BLaER1 (cell line): ENCODE measurements around the gene MMP14.

Experiments
- H3K27ac ChIP-seq: shearing (Covaris generic); formaldehyde crosslinking; 2 replicates; pipeline ENCODE4 v1.8.1; 2022
- H3K27me3 ChIP-seq: shearing (Covaris generic); formaldehyde crosslinking; 2 replicates; pipeline ENCODE4 v1.8.1; 2022
- H3K36me3 ChIP-seq: shearing (Covaris generic); formaldehyde crosslinking; 2 replicates; pipeline ENCODE4 v1.8.1; 2022
- H3K4me1 ChIP-seq: shearing (Covaris generic); formaldehyde crosslinking; 2 replicates; pipeline ENCODE4 v1.8.1; 2022
- H3K4me2 ChIP-seq: shearing (Covaris generic); formaldehyde crosslinking; 2 replicates; pipeline ENCODE4 v1.8.1; 2022
- H3K4me3 ChIP-seq: shearing (Covaris generic); formaldehyde crosslinking; 2 replicates; pipeline ENCODE4 v1.8.1; 2022
- H3K9ac ChIP-seq: shearing (Covaris generic); formaldehyde crosslinking; 2 replicates; pipeline ENCODE4 v1.8.1; 2022
- H3K9me3 ChIP-seq: shearing (Covaris generic); formaldehyde crosslinking; 2 replicates; pipeline ENCODE4 v1.8.1; 2022
- H4K20me1 ChIP-seq: shearing (Covaris generic); formaldehyde crosslinking; 2 replicates; pipeline ENCODE4 v1.8.1; 2022
- Cebpa-rat ChIP-seq: shearing (Covaris generic); IDR thresholded peaks from 2 replicates; pipeline ENCODE4 v1.8.1; 2022

Gene MMP14

DNA sequence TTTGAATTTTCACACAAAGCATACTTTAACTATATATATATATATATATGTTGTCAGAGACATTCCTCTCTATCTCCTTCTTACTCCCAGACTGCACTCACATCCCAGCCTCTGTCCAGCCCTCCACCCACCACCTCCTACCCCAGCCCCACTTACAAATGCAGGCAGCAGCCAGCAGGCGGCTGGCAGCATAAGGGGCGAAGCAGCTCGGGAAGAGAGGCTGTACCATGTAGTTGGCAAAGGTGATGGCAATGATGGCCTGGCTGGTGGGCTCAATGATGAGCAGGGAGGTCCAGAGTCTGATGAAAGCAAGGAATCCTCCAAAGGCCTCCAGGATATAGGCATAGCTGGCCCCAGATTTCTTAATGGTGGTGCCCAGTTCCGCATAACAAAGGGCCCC is 23.6 kb upstream of the MMP14 start:
- no peaks in the 10 kb centered on the region for H3K9me3 ChIP-seq
- no peaks in the 10 kb centered on the region for H3K27me3 ChIP-seq
- H3K4me3 ChIP-seq, result no peak overlapping the region
- no peak overlapping the region for H3K27ac ChIP-seq
- H3K9ac ChIP-seq, result no peak overlapping the region
- no peak for TF ChIP-seq Cebpa-rat
- H3K36me3 ChIP-seq, result no peaks in the 10 kb centered on the region
- peaks cover 47% of the 10 kb centered on the region for H3K4me1 ChIP-seq
- no peaks in the 10 kb centered on the region for H4K20me1 ChIP-seq
- 0 out of 2 replicates have a peak overlapping the region, but pooled peaks have one; percentile 3 for H3K4me2 ChIP-seq

DNA sequence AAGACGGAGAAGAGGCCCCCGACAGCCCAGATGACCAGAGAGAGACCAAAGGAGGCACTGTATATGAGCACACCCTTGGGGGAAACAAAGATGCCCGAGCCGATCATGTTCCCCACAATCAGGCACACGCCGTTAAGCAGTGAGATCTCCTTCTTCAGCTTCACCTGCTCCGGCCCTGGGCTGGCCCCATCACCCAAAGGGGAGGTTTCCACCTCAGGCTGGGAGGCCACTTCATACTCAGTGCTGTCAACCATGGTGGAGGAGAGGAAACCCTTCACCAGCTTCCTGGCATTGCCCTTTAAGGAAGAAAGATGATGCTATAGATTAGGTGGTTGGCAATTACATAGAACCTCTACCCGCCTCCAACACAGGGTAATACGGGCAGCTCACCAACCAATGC is 23.2 kb upstream of the MMP14 start:
- Histone ChIP-seq H3K36me3 (no peaks in the 10 kb centered on the region), H3K4me3 (no peak overlapping the region), H3K27me3 (no peaks in the 10 kb centered on the region), H3K27ac (no peak overlapping the region), H3K9ac (no peak overlapping the region), H3K4me2 (0 out of 2 replicates have a peak overlapping the region, but pooled peaks have one; percentile 3), H4K20me1 (no peaks in the 10 kb centered on the region), H3K4me1 (peaks cover 48% of the 10 kb centered on the region), H3K9me3 (no peaks in the 10 kb centered on the region)
- TF ChIP-seq Cebpa-rat, result no peak

DNA sequence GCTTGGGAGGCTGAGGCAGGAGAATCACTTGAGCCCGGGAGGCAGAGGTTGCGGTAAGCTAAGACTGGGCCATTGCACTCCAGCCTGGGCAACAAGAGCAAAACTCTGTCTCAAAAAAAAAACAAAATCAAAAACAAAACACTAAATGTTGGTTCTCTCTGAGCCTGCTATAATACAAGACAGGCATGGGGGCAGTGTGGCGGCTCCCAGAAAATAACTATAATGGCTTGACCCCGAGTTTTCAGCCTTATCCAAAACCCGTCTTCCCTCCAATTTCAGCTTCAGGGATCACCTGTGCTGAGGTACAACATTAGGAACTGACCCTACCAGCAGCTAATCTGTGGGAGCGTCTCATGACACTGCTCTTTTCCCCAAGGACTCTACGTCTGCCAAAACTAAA is 22.0 kb upstream of the MMP14 start:
- peaks cover 60% of the 10 kb centered on the region for H3K4me1 ChIP-seq
- no peak overlapping the region for H3K4me3 ChIP-seq
- peak overlapping the region; percentile 82 for H3K4me2 ChIP-seq
- TF ChIP-seq Cebpa-rat, result no peak
- H3K9me3 ChIP-seq, result no peaks in the 10 kb centered on the region
- no peak overlapping the region for H3K9ac ChIP-seq
- no peaks in the 10 kb centered on the region for H4K20me1 ChIP-seq
- H3K27ac ChIP-seq, result no peak overlapping the region
- no peaks in the 10 kb centered on the region for H3K36me3 ChIP-seq
- H3K27me3 ChIP-seq, result no peaks in the 10 kb centered on the region

DNA sequence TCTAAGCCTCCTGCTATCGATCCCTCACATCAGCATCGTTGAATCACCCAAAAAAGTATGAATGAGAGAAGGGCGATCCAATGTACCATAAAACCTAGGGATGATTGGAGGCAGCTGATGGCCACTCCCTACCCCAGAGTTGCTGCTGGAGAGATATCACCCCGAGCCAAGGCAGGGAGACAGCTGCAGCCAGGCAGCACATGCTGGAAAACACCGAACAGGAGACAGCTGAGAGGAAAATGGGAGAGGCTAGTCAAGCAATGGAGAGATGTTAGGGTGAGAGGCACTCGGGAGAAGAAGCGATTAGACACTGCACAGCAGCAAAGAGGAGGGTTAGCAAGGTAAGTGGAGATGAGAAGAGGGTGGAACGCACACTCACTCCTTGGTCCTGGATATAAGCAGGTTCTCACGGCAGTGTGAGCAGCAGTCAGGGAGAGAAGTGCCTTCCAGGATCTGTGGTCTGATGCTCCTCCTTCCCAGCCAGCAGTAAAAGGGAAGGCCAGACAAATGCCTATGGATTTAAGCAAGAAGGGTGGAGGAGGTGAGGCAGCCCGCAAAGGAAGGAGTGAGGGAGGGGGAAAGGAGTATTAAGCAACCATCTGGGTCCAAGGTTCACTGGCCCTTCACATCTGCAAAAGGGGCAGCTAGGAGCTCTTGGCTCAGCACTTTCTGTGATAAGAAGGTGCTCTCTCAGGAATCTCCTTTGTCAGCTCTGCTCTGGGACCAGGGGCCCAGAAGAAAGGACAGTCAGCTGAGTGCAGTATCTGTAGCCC is 21.3 kb upstream of the MMP14 start, which contains the start of gene SLC7A7:
Gene SLC7A7 (minus strand): TSS at position 495 of the 773 bp plus-strand sequence. CDS start 2,037 bp downstream, outside the sequence.
- Histone ChIP-seq H3K27ac (peak within 1 kb of the TSS; percentile 64), H3K9me3 (no peaks in the 10 kb centered on the region), H3K4me2 (peak within 1 kb of the TSS; percentile 82), H3K4me3 (peak within 1 kb of the TSS; percentile 7; the same call in 1 of the 2 replicates), H3K27me3 (no peaks in the 10 kb centered on the region), H3K36me3 (no peaks in the 10 kb centered on the region), H4K20me1 (no peaks in the 10 kb centered on the region), H3K4me1 (peaks cover 67% of the 10 kb centered on the region), H3K9ac (peak within 1 kb of the TSS; percentile 55; the same call in 1 of the 2 replicates)
- TF ChIP-seq Cebpa-rat, result peak; percentile 56; the same call in 1 of the 2 replicates

DNA sequence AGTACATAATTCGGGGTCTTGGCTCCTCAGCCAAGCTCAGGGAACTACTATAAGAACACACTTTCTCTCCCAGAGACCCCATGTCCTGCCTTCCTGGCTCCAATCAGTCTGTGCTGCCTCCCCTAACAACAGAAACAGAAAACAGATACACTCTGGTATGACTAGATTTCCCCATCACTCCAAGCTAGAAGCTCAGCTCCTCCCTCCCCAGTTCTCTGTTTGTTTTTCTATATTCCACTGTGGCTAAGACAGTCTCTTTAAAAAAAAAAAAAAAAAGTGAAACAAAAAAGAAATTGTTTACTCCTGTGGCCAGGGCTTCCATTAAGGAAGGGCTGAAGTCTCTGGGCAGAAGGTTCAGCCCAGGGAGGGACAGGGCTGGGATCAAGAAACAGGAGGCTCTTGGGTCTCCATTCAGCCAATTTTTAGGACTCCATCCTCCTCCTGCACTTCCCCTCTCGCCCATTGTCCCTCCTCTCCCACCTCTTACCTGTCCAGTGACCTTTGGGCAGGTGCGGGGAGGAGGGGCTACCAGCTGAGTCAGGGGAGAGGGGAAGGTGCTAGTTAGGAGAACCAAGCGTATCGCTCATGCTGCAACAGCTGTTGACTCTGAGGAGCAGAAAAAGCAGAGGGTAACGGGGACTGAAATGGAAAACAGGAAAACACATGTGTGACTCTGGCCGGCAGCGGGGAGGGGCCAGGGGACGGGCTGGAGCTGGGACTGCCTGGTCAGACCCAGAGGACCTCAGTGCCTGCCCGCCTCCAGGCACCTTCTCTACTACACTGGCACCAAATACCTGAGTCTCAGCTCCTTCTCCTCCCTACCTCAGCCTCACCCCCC is 17.0 kb upstream of the MMP14 start:
- H3K4me2 ChIP-seq, result peak overlapping the region; percentile 86
- no peaks in the 10 kb centered on the region for H4K20me1 ChIP-seq
- no peak for TF ChIP-seq Cebpa-rat
- no peaks in the 10 kb centered on the region for H3K9me3 ChIP-seq
- H3K4me1 ChIP-seq, result peaks cover 78% of the 10 kb centered on the region
- H3K27ac ChIP-seq, result peak overlapping the region; percentile 75
- H3K36me3 ChIP-seq, result no peaks in the 10 kb centered on the region
- H3K9ac ChIP-seq, result peak overlapping the region; percentile 53; the same call in 1 of the 2 replicates
- H3K27me3 ChIP-seq, result no peaks in the 10 kb centered on the region
- H3K4me3 ChIP-seq, result peak overlapping the region; percentile 24

DNA sequence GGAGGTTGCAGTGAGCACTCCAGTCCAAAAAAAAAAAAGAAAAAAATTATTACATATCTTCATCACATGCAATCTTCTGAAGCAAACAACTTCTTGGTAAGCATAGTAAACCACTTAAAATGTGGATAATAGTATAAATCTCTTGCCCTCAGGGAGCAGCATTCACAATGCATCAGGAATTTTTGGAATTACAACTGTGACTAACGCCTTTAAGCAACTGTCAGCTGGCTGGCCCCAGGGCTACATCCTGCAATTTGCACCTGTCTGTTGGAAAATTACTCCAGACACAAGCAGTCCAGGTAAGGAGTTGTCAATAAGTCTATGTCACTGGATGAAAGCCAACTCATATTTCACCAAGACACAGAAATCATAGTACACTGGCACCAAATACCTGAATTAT is 15.7 kb upstream of the MMP14 start:
- Histone ChIP-seq H3K4me3 (no peak overlapping the region), H3K36me3 (no peaks in the 10 kb centered on the region), H4K20me1 (no peaks in the 10 kb centered on the region), H3K9ac (no peak overlapping the region), H3K4me1 (peaks cover 78% of the 10 kb centered on the region), H3K4me2 (no peak overlapping the region), H3K9me3 (no peaks in the 10 kb centered on the region), H3K27me3 (no peaks in the 10 kb centered on the region), H3K27ac (no peak overlapping the region)
- no peak for TF ChIP-seq Cebpa-rat

DNA sequence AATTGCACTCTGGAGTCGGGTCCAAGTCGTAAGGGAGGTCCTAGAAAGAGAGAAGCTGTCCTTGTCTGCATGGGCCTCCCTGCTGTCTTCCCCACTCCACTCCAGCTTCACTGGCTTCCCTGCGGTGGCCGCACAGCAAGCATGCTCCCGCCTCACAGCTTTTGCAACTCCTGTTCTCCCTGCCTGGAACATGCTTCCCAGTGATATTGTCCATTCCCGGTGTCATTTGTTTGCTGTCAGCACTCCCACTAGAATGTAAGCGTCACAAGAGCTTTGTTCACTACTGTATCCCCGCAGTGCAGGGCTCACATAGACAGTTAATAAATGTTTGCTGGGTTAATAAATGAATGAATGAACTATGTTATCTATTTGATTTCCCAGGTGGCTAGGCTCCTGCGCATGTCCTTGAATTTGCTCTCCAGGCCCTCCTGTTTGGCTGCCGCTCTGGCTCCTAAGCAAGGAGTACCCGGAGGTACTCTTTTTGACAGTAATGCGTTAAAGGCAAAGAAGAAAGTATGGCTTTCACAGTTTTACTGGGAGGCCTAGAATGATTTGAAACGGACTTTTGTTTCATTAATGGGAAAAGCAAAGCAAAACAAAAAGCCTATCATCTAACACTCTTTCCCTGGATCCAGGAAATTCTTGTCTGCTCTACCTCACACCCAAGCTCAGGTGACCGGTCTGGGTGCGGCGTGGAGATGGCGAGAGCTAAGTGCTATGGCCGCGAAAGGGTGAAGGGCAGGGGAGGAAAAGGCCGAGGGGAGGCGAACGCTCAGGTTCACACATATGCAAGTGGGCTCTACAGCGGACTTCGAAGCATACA is 15.0 kb upstream of the MMP14 start:
- peaks cover 77% of the 10 kb centered on the region for H3K4me1 ChIP-seq
- H3K4me3 ChIP-seq, result no peak overlapping the region
- H3K27ac ChIP-seq, result peak overlapping the region; percentile 53
- H3K9ac ChIP-seq, result no peak overlapping the region
- H4K20me1 ChIP-seq, result no peaks in the 10 kb centered on the region
- H3K27me3 ChIP-seq, result no peaks in the 10 kb centered on the region
- no peak overlapping the region; the same call in 1 of the 2 replicates for H3K4me2 ChIP-seq
- H3K36me3 ChIP-seq, result no peaks in the 10 kb centered on the region
- TF ChIP-seq Cebpa-rat, result no peak
- no peaks in the 10 kb centered on the region for H3K9me3 ChIP-seq

DNA sequence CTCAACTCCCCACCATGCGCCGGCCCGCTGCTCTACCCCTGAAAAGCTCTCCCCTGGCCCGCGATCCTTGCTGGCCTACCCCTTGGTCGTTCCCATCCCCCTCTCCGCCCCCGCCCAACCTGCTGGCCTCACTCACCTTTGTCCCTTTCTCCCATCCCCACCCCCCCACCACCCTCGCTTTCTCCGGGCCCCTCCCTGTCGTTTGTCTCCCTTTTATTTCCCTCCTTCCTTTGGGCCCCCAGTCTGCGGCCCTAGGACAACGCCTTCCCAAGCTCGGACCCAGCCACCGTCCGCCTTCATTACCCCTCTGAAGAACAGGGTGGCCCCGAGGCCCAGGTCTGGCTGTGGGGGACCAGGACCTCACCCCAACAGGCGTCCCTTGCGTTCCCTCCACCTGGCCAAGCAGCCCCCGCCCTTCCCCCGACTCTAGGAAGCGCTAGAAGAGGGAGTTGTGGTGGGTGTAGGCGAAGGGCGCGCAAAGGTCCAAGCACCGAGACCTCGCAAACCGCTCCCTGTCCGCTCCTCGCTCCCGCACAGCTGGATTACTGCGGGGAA is 14.3 kb upstream of the MMP14 start:
- no peaks in the 10 kb centered on the region for H3K27me3 ChIP-seq
- H3K36me3 ChIP-seq, result no peaks in the 10 kb centered on the region
- H3K9ac ChIP-seq, result no peak overlapping the region; the same call in 1 of the 2 replicates
- peaks cover 77% of the 10 kb centered on the region for H3K4me1 ChIP-seq
- H3K4me3 ChIP-seq, result 0 out of 2 replicates have a peak overlapping the region, but pooled peaks have one; percentile 9
- H3K27ac ChIP-seq, result peak overlapping the region; percentile 65
- no peaks in the 10 kb centered on the region for H4K20me1 ChIP-seq
- no peaks in the 10 kb centered on the region for H3K9me3 ChIP-seq
- TF ChIP-seq Cebpa-rat, result no peak
- H3K4me2 ChIP-seq, result peak overlapping the region; percentile 81

DNA sequence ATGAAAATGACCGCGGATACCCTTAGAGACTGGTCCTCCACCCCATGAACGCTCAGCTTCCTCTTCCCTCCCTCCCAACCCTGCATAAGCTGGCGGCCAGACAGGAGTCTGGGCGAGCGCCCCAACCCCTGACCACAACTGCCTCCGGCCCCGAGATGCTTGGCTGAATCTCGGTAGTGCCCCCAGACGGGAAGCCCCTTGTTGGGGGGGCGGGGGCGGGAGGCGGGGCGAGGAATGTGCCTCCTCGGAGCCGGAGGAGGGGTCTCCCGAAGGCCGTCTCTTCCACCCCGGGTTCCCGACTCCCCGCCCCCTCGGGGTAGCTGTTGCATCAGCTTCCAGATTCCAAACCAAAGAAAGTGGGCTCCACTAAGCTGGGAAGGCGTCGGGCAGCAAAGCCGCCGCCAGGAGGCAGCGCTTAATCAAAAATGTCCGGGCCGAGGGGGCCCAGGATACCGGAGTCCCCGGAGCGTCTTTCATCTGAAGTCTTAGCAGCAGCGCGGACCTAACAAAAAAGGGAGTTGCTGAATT is 13.8 kb upstream of the MMP14 start:
- Histone ChIP-seq H3K4me2 (peak overlapping the region; percentile 81), H3K4me1 (peaks cover 77% of the 10 kb centered on the region), H3K9me3 (no peaks in the 10 kb centered on the region), H3K4me3 (peak overlapping the region; percentile 58), H4K20me1 (no peaks in the 10 kb centered on the region), H3K27me3 (no peaks in the 10 kb centered on the region), H3K27ac (peak overlapping the region; percentile 65), H3K9ac (peak overlapping the region; percentile 59), H3K36me3 (no peaks in the 10 kb centered on the region)
- no peak for TF ChIP-seq Cebpa-rat
